ENCODE measurements around the gene TPP1. TPM values are rescaled to one million over a fixed set of nuclear protein-coding genes. Genes with fewer than 3 reads are reported as not detected.

Gene TPP1
- total and polyA plus RNA-seq, 9 of the 15 experiments (the other 6 are each of a cell fraction or from before 2014, with no cell fraction given), result 7.5 to 75.8 (median 15.7) TPM

DNA sequence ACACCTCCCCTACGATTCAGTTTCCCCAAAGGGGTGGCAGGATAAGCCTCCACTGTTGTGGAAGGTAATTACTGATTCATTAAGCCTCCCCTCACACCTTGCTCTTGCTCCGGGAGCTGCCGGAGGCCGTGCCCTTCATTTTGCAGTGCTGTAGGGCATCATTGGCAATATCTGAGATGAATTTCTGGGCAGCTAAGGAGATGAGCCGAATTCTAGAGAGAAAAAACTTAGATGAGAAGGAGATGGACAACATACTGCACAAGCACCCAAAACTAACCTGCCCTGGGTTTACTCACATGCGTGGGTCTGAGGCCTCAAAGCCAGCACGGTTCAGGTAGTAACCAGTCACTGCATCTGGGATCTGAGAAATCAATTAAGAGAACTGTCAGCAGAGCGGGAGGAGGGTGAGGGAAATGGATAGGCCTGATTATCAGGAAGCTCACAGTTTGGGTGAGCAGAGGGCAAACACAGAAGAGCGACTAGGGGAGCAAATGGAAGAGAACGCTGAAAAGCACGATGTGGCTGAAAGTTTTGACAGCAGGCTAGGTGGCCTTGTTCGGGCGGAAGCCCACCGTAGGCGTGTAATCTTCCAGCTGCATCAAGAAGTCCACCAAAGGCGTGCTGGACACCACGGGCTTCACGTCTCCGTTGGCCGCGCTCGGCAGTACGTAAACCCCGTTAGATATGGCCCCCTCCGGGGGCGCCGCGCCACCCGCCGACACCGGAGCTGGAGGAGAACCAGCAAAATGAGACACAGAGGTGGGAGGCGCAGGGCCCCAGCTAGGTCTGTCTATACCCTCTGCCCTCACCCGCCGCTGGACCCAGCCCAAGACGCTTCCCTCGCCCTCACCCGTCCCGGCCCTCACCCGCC, 7.9 kb downstream of the TPP1 start (continued):
- TF ChIP-seq, protein P1, sequence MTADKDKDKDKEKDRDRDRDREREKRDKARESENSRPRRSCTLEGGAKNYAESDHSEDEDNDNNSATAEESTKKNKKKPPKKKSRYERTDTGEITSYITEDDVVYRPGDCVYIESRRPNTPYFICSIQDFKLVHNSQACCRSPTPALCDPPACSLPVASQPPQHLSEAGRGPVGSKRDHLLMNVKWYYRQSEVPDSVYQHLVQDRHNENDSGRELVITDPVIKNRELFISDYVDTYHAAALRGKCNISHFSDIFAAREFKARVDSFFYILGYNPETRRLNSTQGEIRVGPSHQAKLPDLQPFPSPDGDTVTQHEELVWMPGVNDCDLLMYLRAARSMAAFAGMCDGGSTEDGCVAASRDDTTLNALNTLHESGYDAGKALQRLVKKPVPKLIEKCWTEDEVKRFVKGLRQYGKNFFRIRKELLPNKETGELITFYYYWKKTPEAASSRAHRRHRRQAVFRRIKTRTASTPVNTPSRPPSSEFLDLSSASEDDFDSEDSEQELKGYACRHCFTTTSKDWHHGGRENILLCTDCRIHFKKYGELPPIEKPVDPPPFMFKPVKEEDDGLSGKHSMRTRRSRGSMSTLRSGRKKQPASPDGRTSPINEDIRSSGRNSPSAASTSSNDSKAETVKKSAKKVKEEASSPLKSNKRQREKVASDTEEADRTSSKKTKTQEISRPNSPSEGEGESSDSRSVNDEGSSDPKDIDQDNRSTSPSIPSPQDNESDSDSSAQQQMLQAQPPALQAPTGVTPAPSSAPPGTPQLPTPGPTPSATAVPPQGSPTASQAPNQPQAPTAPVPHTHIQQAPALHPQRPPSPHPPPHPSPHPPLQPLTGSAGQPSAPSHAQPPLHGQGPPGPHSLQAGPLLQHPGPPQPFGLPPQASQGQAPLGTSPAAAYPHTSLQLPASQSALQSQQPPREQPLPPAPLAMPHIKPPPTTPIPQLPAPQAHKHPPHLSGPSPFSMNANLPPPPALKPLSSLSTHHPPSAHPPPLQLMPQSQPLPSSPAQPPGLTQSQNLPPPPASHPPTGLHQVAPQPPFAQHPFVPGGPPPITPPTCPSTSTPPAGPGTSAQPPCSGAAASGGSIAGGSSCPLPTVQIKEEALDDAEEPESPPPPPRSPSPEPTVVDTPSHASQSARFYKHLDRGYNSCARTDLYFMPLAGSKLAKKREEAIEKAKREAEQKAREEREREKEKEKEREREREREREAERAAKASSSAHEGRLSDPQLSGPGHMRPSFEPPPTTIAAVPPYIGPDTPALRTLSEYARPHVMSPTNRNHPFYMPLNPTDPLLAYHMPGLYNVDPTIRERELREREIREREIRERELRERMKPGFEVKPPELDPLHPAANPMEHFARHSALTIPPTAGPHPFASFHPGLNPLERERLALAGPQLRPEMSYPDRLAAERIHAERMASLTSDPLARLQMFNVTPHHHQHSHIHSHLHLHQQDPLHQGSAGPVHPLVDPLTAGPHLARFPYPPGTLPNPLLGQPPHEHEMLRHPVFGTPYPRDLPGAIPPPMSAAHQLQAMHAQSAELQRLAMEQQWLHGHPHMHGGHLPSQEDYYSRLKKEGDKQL (CRISPR knock-in tag; IDR thresholded peaks at IDR 0.05; ENCODE audit: borderline replicate concordance), result no peak
- TF ChIP-seq ZBTB11 (CRISPR knock-in tag; IDR thresholded peaks at IDR 0.05), result no peak
- no peak for TF ChIP-seq HDAC2 (IDR thresholded peaks at IDR 0.05)
- TF ChIP-seq, protein P2, sequence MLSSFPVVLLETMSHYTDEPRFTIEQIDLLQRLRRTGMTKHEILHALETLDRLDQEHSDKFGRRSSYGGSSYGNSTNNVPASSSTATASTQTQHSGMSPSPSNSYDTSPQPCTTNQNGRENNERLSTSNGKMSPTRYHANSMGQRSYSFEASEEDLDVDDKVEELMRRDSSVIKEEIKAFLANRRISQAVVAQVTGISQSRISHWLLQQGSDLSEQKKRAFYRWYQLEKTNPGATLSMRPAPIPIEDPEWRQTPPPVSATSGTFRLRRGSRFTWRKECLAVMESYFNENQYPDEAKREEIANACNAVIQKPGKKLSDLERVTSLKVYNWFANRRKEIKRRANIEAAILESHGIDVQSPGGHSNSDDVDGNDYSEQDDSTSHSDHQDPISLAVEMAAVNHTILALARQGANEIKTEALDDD (IDR thresholded peaks at IDR 0.05), result peak; percentile 65; the same call in 1 of the 2 replicates
- no peak; the same call in none of the 2 replicates for TF ChIP-seq MYNN (IDR thresholded peaks at IDR 0.05)
- TF ChIP-seq MYNN (CRISPR knock-in tag; IDR thresholded peaks at IDR 0.05), result no peak
- TF ChIP-seq ZNF324 (CRISPR knock-in tag; IDR thresholded peaks at IDR 0.05), result no peak
- TF ChIP-seq ARNT (IDR thresholded peaks at IDR 0.05), result no peak
- TF ChIP-seq, protein P3, sequence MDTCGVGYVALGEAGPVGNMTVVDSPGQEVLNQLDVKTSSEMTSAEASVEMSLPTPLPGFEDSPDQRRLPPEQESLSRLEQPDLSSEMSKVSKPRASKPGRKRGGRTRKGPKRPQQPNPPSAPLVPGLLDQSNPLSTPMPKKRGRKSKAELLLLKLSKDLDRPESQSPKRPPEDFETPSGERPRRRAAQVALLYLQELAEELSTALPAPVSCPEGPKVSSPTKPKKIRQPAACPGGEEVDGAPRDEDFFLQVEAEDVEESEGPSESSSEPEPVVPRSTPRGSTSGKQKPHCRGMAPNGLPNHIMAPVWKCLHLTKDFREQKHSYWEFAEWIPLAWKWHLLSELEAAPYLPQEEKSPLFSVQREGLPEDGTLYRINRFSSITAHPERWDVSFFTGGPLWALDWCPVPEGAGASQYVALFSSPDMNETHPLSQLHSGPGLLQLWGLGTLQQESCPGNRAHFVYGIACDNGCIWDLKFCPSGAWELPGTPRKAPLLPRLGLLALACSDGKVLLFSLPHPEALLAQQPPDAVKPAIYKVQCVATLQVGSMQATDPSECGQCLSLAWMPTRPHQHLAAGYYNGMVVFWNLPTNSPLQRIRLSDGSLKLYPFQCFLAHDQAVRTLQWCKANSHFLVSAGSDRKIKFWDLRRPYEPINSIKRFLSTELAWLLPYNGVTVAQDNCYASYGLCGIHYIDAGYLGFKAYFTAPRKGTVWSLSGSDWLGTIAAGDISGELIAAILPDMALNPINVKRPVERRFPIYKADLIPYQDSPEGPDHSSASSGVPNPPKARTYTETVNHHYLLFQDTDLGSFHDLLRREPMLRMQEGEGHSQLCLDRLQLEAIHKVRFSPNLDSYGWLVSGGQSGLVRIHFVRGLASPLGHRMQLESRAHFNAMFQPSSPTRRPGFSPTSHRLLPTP (IDR thresholded peaks at IDR 0.05; ENCODE audit: borderline replicate concordance, extremely low read depth, insufficient read length), result no peak
- TF ChIP-seq GATAD2B (IDR thresholded peaks at IDR 0.05; ENCODE audit: borderline replicate concordance), result no peak
- TF ChIP-seq TAF15 (IDR thresholded peaks at IDR 0.05; ENCODE audit: low read depth, low read length), result no peak
- no peak for TF ChIP-seq DMBX1 (CRISPR knock-in tag; IDR thresholded peaks at IDR 0.05; ENCODE audit: borderline replicate concordance)
- peak; percentile 70 for TF ChIP-seq SUPT5H (IDR thresholded peaks at IDR 0.05)

All from K562 (cell line).